Measurements from ENCODE around the gene RANBP3L.

DNA sequence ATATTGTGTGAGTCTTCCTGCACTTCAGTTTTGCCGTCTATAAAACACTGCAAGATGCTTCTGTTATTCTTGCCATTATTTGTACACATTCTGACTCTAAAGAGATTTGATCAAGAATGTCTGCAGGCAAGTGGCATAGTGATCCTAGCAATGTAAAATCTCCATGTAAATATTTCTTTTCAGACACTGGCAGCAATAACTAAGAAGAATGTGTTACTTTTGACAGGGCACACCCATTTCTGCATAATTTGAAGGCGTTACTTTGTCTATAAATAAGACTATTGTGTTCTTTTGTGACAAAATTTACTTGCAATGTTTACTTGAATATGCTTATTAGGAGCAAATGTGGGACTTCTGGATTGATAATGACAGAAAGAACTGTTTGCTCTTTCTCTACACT lies 20.1 kb downstream of the RANBP3L start:
- TF ChIP-seq REST (IDR thresholded peaks at IDR 0.05; ENCODE audit: borderline replicate concordance) = no peak
- no peak for TF ChIP-seq MXI1 (conservative IDR thresholded peaks at IDR 0.05; ENCODE audit: poor library complexity, severe bottlenecking)
